LNCAP (cell line): ENCODE data around the gene RAB11B.
A peak's percentile ranks its signal among the peaks of the same experiment; 100 is the strongest.

Experiments used
- TF ChIP-seq, protein P1 (sequence below): fragments of 450-650 bp; IDR thresholded peaks from 2 replicates; pipeline ENCODE4 v1.5.1; 2017; ENCODE audit warnings: mild to moderate bottlenecking

Gene RAB11B

DNA sequence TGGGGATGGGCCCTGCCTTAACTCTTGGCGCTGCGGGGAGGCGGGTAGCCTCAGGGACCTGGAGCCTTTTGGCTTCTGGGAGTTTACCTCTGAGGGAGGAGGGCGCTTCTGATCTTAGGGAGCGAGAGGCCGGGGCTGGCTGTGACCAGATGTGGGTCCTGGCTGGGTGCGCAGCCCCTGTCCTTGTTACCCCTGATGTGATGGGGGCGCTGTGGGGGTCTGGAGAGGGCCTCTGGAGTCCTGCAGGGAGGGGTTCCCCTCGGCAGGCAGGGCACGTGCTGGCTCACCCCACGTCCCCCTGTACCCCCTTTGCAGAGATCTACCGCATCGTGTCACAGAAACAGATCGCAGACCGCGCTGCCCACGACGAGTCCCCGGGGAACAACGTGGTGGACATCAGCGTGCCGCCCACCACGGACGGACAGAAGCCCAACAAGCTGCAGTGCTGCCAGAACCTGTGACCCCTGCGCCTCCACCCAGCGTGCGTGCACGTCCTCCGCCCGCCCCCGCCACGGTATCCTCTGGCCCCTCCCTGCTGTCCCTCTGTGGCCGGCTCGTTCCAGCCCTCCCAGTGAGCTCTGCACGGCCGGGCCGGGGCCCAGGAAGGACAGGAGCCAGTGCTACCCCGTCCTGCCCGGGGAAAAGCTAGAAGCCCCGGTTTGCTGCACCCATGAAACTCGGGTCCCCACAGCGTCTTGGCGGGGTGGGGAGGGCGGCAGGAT, 13.1 kb downstream of the RAB11B start:
- TF ChIP-seq, protein P1, sequence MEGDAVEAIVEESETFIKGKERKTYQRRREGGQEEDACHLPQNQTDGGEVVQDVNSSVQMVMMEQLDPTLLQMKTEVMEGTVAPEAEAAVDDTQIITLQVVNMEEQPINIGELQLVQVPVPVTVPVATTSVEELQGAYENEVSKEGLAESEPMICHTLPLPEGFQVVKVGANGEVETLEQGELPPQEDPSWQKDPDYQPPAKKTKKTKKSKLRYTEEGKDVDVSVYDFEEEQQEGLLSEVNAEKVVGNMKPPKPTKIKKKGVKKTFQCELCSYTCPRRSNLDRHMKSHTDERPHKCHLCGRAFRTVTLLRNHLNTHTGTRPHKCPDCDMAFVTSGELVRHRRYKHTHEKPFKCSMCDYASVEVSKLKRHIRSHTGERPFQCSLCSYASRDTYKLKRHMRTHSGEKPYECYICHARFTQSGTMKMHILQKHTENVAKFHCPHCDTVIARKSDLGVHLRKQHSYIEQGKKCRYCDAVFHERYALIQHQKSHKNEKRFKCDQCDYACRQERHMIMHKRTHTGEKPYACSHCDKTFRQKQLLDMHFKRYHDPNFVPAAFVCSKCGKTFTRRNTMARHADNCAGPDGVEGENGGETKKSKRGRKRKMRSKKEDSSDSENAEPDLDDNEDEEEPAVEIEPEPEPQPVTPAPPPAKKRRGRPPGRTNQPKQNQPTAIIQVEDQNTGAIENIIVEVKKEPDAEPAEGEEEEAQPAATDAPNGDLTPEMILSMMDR, result no peak

GRCh38 chr19:8403820-8404109, 13.6 kb downstream of the RAB11B start:
- TF ChIP-seq, protein P1, result no peak

DNA sequence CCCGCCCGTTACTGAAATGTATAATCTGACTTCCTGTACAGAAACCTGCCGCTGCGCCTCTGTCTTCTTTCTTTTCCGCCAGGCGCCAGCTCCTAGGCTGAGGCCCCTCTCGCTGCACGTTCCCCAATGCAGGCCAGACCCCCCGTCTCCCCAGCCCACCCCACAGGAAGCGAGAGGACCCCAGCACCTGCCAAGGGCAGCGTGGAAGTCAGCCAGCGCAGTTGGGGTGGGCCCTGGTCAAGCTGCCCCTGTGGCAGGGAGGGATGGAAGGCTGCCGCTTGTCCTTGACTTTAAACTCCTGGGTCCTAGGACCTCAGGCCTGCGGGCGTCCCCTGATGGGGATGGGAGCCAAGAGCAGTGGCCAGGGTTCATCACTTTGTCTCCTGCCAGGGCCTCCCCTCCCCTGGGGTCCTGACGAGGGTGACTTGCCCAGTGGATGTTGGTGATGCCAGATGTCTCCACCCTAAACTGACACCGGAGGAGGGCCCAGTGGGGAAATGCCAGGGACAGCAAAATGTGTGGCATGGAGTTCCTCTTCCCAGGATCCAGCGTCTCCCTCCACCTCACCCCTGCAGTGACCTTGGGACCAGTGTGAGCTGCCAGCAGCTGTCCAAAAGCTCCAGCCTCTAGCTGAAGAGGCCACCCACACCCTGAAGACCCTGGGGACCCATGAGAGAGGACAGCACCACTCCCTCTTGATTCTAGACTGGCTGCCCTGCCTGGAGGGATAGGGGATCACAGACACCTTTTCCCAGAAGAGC, 14.4 kb downstream of the RAB11B start:
- TF ChIP-seq, protein P1, result no peak

DNA sequence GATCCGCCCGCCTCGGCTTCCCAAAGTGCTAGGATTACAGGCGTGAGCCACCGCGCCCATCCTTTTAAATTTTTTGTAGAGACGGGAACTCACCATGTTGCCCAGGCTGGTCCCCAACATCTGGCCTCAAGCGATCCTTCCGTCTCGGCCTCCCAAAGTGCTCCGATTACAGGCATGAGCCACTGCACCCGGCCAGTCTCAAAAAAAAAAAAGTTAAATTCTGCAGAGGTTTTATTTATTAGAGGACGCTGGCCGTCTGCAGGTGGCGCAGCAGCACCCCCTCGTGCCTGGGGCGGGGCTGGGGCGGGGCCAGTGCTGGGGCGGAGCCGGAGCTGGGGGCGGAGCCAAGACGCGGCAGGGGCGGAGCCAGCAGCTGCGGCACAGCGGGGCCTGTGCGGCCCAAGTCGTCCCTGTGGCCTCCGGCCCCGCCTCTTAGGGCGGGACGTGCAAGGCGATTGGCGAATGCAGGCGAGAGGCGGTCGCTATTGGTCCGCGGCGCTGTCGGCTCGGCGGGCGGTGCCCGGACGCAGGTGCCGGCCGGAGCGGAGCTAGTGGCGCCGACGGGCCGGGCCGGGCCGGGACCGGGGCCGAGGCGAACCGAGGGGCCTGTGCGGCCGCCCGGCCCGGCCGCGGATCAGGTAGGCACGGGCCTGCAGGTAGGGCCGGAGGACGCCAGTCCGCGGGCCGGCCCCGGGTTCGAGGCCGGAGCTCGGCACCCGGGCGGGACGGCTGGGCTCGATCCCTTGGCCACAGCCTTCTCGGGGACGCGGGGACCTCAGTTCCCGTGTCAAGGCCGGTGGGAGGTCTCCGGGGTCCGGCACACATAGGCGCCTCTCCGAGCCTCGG, 22.8 kb downstream of the RAB11B start, which contains the start of gene MARCHF2:
Gene MARCHF2, plus strand, starts transcription at position 523 of the 846 bp plus-strand sequence. CDS start 8,536 bp downstream, outside the sequence.
- TF ChIP-seq, protein P1, result peak; percentile 75

DNA sequence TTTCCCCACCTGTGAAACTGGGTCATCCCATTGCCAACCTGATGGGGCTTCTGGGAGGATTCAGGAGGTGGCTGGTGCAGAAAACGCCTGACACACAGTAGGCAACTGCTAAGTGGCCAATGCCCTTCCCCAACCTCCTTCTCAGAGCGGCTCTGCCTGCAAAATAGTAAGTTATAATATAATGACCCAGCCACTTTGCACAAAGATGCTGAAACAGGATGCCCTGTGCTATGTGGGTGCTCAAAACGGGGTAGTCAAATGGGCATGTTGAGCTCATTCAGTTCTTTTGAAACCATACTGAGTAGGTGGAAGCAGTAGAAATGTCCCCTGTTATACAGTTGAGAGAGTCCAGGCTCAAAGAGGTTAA, 23.5 kb downstream of the RAB11B start:
- TF ChIP-seq, protein P1, result no peak

GRCh38 chr19:8416796-8417195, 26.6 kb downstream of the RAB11B start:
- TF ChIP-seq, protein P1, result no peak
